ENCODE data around the gene NEAT1.

Gene NEAT1

DNA sequence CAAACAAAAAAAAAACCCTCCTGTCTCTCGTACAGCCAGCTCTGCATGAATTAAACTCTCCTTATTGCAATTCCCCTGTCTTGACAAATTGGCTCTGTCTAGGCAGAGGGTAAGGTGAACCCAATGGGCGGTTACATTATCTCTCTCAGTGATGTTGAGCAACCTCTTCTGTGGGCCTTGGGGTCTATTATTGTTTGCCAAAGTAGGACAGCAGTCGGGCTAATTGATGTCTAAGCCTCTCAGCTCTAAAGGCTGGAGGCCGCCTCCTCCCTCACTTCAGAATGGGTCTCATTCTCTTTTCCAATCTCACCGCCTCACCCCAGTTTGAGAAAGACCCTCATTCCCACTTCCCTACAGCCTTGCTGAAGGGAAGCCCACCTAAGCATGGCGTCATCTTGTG, 38.8 kb upstream of the NEAT1 start:
- no peak for TF ChIP-seq POLR2AphosphoS5 (IDR thresholded peaks at IDR 0.05; ENCODE audit: low read depth, low read length)
- TF ChIP-seq TAF1 (IDR thresholded peaks at IDR 0.05; ENCODE audit: borderline replicate concordance, insufficient read depth, low read length) = no peak
- no peak for TF ChIP-seq SIN3A (IDR thresholded peaks at IDR 0.05; ENCODE audit: borderline replicate concordance, insufficient read depth, low read length)
- no peak for TF ChIP-seq FOXP2 (optimal IDR thresholded peaks at IDR 0.05; ENCODE audit: borderline replicate concordance, extremely low read depth, extremely low read length, insufficient read depth)
- TF ChIP-seq, protein P1, sequence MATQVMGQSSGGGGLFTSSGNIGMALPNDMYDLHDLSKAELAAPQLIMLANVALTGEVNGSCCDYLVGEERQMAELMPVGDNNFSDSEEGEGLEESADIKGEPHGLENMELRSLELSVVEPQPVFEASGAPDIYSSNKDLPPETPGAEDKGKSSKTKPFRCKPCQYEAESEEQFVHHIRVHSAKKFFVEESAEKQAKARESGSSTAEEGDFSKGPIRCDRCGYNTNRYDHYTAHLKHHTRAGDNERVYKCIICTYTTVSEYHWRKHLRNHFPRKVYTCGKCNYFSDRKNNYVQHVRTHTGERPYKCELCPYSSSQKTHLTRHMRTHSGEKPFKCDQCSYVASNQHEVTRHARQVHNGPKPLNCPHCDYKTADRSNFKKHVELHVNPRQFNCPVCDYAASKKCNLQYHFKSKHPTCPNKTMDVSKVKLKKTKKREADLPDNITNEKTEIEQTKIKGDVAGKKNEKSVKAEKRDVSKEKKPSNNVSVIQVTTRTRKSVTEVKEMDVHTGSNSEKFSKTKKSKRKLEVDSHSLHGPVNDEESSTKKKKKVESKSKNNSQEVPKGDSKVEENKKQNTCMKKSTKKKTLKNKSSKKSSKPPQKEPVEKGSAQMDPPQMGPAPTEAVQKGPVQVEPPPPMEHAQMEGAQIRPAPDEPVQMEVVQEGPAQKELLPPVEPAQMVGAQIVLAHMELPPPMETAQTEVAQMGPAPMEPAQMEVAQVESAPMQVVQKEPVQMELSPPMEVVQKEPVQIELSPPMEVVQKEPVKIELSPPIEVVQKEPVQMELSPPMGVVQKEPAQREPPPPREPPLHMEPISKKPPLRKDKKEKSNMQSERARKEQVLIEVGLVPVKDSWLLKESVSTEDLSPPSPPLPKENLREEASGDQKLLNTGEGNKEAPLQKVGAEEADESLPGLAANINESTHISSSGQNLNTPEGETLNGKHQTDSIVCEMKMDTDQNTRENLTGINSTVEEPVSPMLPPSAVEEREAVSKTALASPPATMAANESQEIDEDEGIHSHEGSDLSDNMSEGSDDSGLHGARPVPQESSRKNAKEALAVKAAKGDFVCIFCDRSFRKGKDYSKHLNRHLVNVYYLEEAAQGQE (IDR thresholded peaks at IDR 0.05; ENCODE audit: insufficient read depth in 1 of 2, low read depth in 2 of 2, low read length in 2 of 2) = no peak

- TF ChIP-seq TAF1 (IDR thresholded peaks at IDR 0.05; ENCODE audit: borderline replicate concordance, insufficient read depth, low read length) (0 out of 2 replicates have a peak, but pooled peaks have one; percentile 26), SIN3A (IDR thresholded peaks at IDR 0.05; ENCODE audit: borderline replicate concordance, insufficient read depth, low read length) (no peak)
Measured at GRCh38 chr11:65384301-65384889, 38.2 kb upstream of the NEAT1 start.

- TF ChIP-seq POLR2AphosphoS5 (IDR thresholded peaks at IDR 0.05; ENCODE audit: low read depth, low read length) = peak; percentile 96
- peak; percentile 12 for TF ChIP-seq FOXP2 (optimal IDR thresholded peaks at IDR 0.05; ENCODE audit: borderline replicate concordance, extremely low read depth, extremely low read length, insufficient read depth)
- TF ChIP-seq TAF1 (IDR thresholded peaks at IDR 0.05; ENCODE audit: borderline replicate concordance, insufficient read depth, low read length) = peak; percentile 78; the same call in 1 of the 2 replicates
- peak; percentile 83; the same call in 1 of the 2 replicates for TF ChIP-seq SIN3A (IDR thresholded peaks at IDR 0.05; ENCODE audit: borderline replicate concordance, insufficient read depth, low read length)
- TF ChIP-seq, protein P1 (IDR thresholded peaks at IDR 0.05; ENCODE audit: insufficient read depth in 1 of 2, low read depth in 2 of 2, low read length in 2 of 2) = 0 out of 4 replicates have a peak, but pooled peaks of 1 of the 2 experiments have one; percentile 28
Measured at GRCh38 chr11:65386307-65387140, 36.1 kb upstream of the NEAT1 start, which contains the start of gene FRMD8. FRMD8 (plus strand) TSS chr11:65386637; CDS start chr11:65387037, 400 bp downstream.

DNA sequence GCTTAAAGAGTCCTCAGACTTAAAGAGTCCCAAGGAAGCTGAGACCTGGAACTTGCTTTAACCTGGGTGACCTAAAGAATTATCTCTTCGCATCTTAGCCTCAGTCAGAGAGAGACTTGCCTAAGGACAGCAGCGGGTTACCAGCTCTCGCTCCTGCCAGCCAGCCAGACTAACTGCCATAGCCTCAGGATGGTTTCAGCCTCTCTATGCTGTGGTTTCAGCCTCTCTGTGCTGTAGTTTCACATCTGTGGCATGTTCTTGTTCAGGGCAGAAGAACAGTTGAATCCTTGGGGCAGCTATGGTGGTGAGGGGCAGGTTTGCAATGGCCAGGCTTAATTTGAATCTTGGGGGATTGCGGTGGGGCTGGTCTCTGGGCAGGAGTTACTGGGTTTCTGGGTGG, 33.9 kb upstream of the NEAT1 start:
- TF ChIP-seq POLR2AphosphoS5 (IDR thresholded peaks at IDR 0.05; ENCODE audit: low read depth, low read length) (peak; percentile 15; the same call in 1 of the 2 replicates), SIN3A (IDR thresholded peaks at IDR 0.05; ENCODE audit: borderline replicate concordance, insufficient read depth, low read length) (no peak)

GRCh38 chr11:65389294-65389980, 33.2 kb upstream of the NEAT1 start:
- no peak for TF ChIP-seq SIN3A (IDR thresholded peaks at IDR 0.05; ENCODE audit: borderline replicate concordance, insufficient read depth, low read length)
- no peak for TF ChIP-seq POLR2AphosphoS5 (IDR thresholded peaks at IDR 0.05; ENCODE audit: low read depth, low read length)
- TF ChIP-seq TAF1 (IDR thresholded peaks at IDR 0.05; ENCODE audit: borderline replicate concordance, insufficient read depth, low read length) = no peak
- TF ChIP-seq, protein P1 (IDR thresholded peaks at IDR 0.05; ENCODE audit: insufficient read depth in 1 of 2, low read depth in 2 of 2, low read length in 2 of 2) = no peak
- TF ChIP-seq FOXP2 (optimal IDR thresholded peaks at IDR 0.05; ENCODE audit: borderline replicate concordance, extremely low read depth, extremely low read length, insufficient read depth) = no peak
